HFFc6 (cell line): Measurements from ENCODE around the gene SMS. TPM values are rescaled to one million over a fixed set of nuclear protein-coding genes. Genes with fewer than 3 reads are reported as not detected.

ENCODE experiments used
- DNase-seq: peaks from one replicate; pipeline ENCODE4 v3.0.0-alpha.2; 2018
- H3K27ac Mint-ChIP-seq: 2 replicates; pipeline ENCODE4 v1.8.0; 2020; ENCODE audit warnings: mild to moderate bottlenecking, mixed read lengths
- H3K27me3 Mint-ChIP-seq: 2 replicates; pipeline ENCODE4 v1.8.0; 2021; ENCODE audit warnings: mild to moderate bottlenecking, moderate library complexity, mixed read lengths; ENCODE audit not compliant: insufficient read depth
- H3K36me3 Mint-ChIP-seq: 2 replicates; pipeline ENCODE4 v1.8.0; 2021; ENCODE audit warnings: low read depth, mixed read lengths
- H3K4me1 Mint-ChIP-seq: 2 replicates; pipeline ENCODE4 v1.8.0; 2020; ENCODE audit warnings: low read depth, mixed read lengths
- H3K4me3 Mint-ChIP-seq: 2 replicates; pipeline ENCODE4 v1.8.0; 2020; ENCODE audit warnings: mild to moderate bottlenecking, moderate library complexity, mixed read lengths
- H3K9me3 Mint-ChIP-seq: 2 replicates; pipeline ENCODE4 v1.8.0; 2020; ENCODE audit warnings: mild to moderate bottlenecking, mixed read lengths
- total RNA-seq, 6 experiments: library from RNA; stranded (reverse); fragmentation: NEBNext Ultra II Directional; extraction: Animal tissue kit (Norgen Biotek cat#: 25700); gene quantifications; 2 replicates in 1 of 6; 3 replicates in 5 of 6; pipeline ENCODE4 v1.2.3, GENCODE V29; 2021
- TF ChIP-seq, protein P1 (sequence below): fragments of 200-600 bp; sonication (generic); IDR thresholded peaks from 2 replicates; pipeline ENCODE4 v1.5.0; 2021; ENCODE audit warnings: antibody characterized with exemption, mild to moderate bottlenecking

SMS gene
- total RNA-seq, 6 experiments from 2014 or later = 141 to 208 (median 196) TPM

DNA sequence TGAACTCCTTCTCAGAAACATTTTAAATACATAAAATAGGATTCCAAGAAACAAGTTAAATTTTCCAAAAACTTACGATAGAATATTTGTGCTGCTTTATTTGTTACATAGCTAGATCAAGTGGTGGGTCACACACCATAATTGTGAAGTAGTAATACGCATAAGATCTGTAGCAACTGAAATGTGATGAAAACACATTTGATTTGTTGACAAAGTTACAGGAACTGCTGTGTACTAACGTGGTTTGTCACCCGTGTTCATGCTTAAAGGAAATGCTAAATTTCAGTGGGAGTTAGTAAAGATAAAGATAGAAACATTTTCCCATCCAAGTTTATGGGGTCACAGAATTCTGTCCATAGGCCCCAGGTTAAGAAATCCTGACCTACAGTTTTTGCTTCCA is 57.5 kb downstream of the SMS start:
- TF ChIP-seq, protein P1, sequence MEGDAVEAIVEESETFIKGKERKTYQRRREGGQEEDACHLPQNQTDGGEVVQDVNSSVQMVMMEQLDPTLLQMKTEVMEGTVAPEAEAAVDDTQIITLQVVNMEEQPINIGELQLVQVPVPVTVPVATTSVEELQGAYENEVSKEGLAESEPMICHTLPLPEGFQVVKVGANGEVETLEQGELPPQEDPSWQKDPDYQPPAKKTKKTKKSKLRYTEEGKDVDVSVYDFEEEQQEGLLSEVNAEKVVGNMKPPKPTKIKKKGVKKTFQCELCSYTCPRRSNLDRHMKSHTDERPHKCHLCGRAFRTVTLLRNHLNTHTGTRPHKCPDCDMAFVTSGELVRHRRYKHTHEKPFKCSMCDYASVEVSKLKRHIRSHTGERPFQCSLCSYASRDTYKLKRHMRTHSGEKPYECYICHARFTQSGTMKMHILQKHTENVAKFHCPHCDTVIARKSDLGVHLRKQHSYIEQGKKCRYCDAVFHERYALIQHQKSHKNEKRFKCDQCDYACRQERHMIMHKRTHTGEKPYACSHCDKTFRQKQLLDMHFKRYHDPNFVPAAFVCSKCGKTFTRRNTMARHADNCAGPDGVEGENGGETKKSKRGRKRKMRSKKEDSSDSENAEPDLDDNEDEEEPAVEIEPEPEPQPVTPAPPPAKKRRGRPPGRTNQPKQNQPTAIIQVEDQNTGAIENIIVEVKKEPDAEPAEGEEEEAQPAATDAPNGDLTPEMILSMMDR = no peak
- no peak for DNase-seq
- no peak overlapping the region for H3K27ac Mint-ChIP-seq

DNA sequence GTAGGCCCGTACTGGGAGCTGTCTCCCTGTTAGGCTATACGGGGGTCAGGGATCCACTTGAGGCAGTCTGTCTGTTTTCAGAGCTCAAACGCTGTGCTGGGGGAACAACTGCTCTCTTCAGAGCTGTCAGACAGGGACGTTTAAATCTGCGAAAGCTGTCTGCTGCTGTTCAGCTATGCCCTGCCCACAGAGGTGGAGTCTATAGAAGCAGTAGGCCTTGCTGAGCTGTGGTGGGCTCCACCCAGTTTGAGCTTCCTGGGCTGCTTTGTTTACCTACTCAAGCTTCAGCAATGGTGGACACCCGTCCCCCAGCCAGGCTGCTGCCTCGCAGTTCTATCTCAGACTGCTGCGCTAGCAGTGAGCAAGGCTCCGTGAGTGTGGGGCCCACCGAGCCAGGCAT is 64.4 kb downstream of the SMS start:
- Mint-ChIP-seq H3K36me3 (peaks cover 3% of the 10 kb centered on the region; the same call in 1 of the 2 replicates), H3K9me3 (no peaks in the 10 kb centered on the region), H3K4me1 (no peaks in the 10 kb centered on the region), H3K27ac (no peak overlapping the region), H3K27me3 (no peaks in the 10 kb centered on the region; the same call in 1 of the 2 replicates), H3K4me3 (no peak overlapping the region)
- TF ChIP-seq, protein P1 = no peak
- DNase-seq = no peak

More for the DNA sequence above, 57.5 kb downstream of the SMS start:
- Mint-ChIP-seq H3K4me3 (no peak overlapping the region), H3K4me1 (peaks cover 25% of the 10 kb centered on the region), H3K27me3 (no peaks in the 10 kb centered on the region; the same call in 1 of the 2 replicates), H3K9me3 (no peaks in the 10 kb centered on the region), H3K36me3 (no peaks in the 10 kb centered on the region; the same call in 1 of the 2 replicates)

DNA sequence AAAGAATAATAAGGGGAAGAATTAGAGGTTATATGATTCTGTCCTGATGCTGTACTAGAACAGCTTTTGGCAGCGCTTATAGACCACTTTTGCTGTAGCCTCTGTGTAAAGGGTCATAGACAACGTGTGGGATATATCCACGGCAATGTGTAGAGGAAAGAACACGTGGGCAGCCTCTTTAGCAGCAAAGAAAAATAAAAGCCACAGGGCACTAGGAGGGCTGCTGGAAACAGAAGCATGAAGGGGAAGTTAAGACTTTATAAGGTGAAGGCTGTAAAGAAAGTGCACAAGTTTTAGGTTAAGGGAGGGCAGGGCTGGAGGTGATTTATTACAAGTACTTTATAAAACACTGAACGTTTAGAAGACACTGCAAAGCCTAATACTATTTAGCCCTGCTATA is 71.5 kb downstream of the SMS start:
- Mint-ChIP-seq H3K27ac (no peak overlapping the region), H3K27me3 (peaks cover 1% of the 10 kb centered on the region; the same call in 1 of the 2 replicates), H3K4me1 (no peaks in the 10 kb centered on the region), H3K9me3 (no peaks in the 10 kb centered on the region), H3K4me3 (no peak overlapping the region), H3K36me3 (no peaks in the 10 kb centered on the region; the same call in 1 of the 2 replicates)
- TF ChIP-seq, protein P1 = no peak
- no peak for DNase-seq

DNA sequence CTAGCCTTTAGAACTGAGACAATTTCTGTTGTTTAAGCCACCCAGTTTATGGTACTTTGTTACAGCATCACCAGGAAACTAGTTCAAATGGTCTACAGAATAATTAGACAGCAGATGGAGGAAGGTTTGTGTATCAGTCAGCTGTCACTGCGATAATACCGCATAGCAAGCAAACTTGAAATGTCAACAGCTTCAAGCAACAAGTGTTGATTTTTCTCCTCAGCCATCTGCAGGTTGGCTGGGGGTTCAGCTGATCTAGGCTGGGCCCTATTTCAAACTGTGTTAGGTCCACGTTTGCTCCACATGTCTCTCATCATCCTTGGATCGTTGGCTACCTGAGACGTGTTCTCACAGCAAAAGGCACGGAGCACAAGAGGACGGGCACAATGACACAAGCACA is 72.4 kb downstream of the SMS start:
- DNase-seq = no peak
- Mint-ChIP-seq H3K27ac (no peak overlapping the region), H3K4me1 (no peaks in the 10 kb centered on the region), H3K27me3 (peaks cover 1% of the 10 kb centered on the region; the same call in 1 of the 2 replicates), H3K9me3 (no peaks in the 10 kb centered on the region), H3K4me3 (no peak overlapping the region), H3K36me3 (no peaks in the 10 kb centered on the region; the same call in 1 of the 2 replicates)
- TF ChIP-seq, protein P1 = no peak

DNA sequence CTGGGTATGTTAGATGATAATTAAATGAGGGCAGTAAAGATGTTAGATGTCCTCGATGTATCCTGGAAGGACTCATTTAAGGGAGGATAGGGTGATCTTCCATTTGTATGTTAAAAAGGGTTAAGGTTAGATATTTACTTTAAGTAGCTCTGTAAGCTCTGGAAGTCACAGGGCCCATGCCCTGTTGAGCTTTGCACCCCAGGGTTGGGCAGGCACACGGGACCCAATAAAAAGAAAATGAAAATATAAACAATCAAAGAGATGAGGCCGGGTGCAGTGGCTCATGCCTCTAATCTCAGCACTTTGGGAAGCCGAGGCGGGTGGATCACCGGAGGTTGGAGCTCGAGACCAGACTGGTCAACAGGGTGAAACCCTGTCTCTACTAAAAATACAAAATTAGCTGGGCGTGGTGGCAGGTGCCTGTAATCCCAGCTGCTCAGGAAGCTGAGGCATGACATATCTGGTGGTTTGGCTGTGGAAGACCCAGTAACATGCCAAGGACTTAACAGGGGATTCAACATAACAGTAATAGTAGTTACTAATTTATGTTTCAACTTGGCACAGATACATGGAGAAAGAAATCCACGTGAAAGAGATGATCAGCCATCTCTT is 74.7 kb downstream of the SMS start:
- TF ChIP-seq, protein P1 = no peak
- Mint-ChIP-seq H3K27ac (no peak overlapping the region), H3K27me3 (no peaks in the 10 kb centered on the region; the same call in 1 of the 2 replicates), H3K9me3 (no peaks in the 10 kb centered on the region), H3K4me1 (no peaks in the 10 kb centered on the region), H3K4me3 (no peak overlapping the region), H3K36me3 (no peaks in the 10 kb centered on the region)
- DNase-seq = no peak
